Aorta (tissue), 5 donors: ENCODE measurements around the gene FAM20A. TPM values are rescaled to one million over a fixed set of nuclear protein-coding genes. Genes with fewer than 3 reads are reported as not detected.
A peak's percentile ranks its signal among the peaks of the same experiment; 100 is the strongest.

Experiments used
- ATAC-seq: fragments of 200-7000 bp; cut with Tn5 transposase; one replicate; pipeline ENCODE4 v1.9.1; 2022; ENCODE audit warnings: moderate library complexity; ENCODE audit not compliant: low FRiP score
- DNase-seq, 2 donors: peaks; one replicate each; pipeline ENCODE4 v3.0.0-alpha.2; 2020
- H3K27ac ChIP-seq, 2 donors: one replicate each; pipeline ENCODE4 v1.5.1; 2013; ENCODE audit warnings: low read length in 2 of 2, mild to moderate bottlenecking in 2 of 2, moderate library complexity in 2 of 2, control low read depth in 1 of 2, inconsistent platforms in 1 of 2, low read depth in 1 of 2
- H3K27me3 ChIP-seq, 2 donors: one replicate each; pipeline ENCODE4 v1.6.1; 2013; ENCODE audit warnings: control low read depth in 1 of 2, low read length in 1 of 2, mild to moderate bottlenecking in 1 of 2, moderate library complexity in 1 of 2; ENCODE audit not compliant: insufficient read depth in 2 of 2, control insufficient read depth in 1 of 2
- H3K36me3 ChIP-seq, 2 donors: one replicate each; pipeline ENCODE4 v1.6.1; 2013; ENCODE audit warnings: control low read depth in 1 of 2, low read length in 1 of 2, mild to moderate bottlenecking in 1 of 2; ENCODE audit not compliant: insufficient read depth in 2 of 2, control insufficient read depth in 1 of 2
- H3K4me1 ChIP-seq, 2 donors: one replicate each; pipeline ENCODE4 v1.6.1; 2013; ENCODE audit warnings: low read length in 2 of 2, control low read depth in 1 of 2, mild to moderate bottlenecking in 1 of 2, moderate library complexity in 1 of 2; ENCODE audit not compliant: insufficient read depth in 2 of 2, control insufficient read depth in 1 of 2
- H3K4me3 ChIP-seq, 2 donors: one replicate each; pipeline ENCODE4 v1.5.1; 2013; ENCODE audit warnings: low read length in 2 of 2, control low read depth in 1 of 2, mild to moderate bottlenecking in 1 of 2
- H3K9me3 ChIP-seq: one replicate; pipeline ENCODE4 v1.6.1; 2013; ENCODE audit warnings: mild to moderate bottlenecking, low read length; ENCODE audit not compliant: control insufficient read depth
- WGBS, 2 donors: extraction: QIAGEN DNeasy Blood & Tissue Kit; methylation state at CpG; one replicate each; pipeline ENCODE4 v1.1.7; 2013; 5-methylcytosine and 5-hydroxymethylcytosine counted together
- intact Hi-C, 2 donors: fragments of 100-400 bp; cut with DNase I; formaldehyde crosslinking; loops; one replicate each; pipeline versions ENCODE4 v1.14.2 to v1.15.0; 2022
- polyA plus RNA-seq, 2 donors: library from polyadenylated mRNA; stranded (reverse); fragments of 200-250 nt; gene quantifications; one replicate each; pipeline ENCODE4 v1.2.3, GENCODE V29; 2013
- total RNA-seq, 2 donors: library from RNA; stranded (reverse); fragmentation: NEBNext Ultra II Directional; extraction: Animal tissue kit (Norgen Biotek cat#: 25700); gene quantifications; one replicate each; pipeline ENCODE4 v1.2.1, GENCODE V29; 2021
- donor health status: healthy with polysubstance abuse.
- donor health status: Bipolar disorder and iron deficiency.
- donor health status: DM: no; HTN: no; CAD: no.
- donor health status: DM: no; HTN: no; CAD: no.
- donor health status: DM: yes; HTN: yes; CAD: no.

FAM20A gene
- total and polyA plus RNA-seq, 4 donors: 0.69 to 71.6 (median 11.2) TPM

DNA sequence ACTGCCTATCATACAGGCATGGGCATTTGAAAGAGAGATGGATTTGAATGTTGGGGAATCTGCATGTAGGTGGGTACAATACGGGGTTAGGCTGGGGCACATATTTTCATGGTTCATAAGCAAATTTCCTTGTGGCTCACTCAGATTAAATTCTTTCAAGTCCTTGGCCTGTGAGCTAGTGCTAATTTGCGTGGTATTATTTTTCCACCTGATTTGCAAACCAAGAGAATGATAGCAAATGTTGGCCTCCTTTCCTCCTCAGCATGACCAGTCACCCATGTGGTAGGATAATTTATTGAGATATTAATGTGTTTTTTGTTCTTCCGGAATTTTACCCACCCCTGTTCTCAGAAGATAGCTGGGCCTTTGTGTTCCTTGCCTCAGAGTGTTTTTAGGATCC is 22.9 kb downstream of the FAM20A start:
- DNase-seq: no peak
- Histone ChIP-seq H3K4me3 (no peak overlapping the region), H3K4me1 (no peaks in the 10 kb centered on the region), H3K9me3 (no peaks in the 10 kb centered on the region), H3K27ac (no peak overlapping the region), H3K27me3 (no peaks in the 10 kb centered on the region), H3K36me3 (no peaks in the 10 kb centered on the region)
- intact Hi-C loops: no loop called here
- no peak for ATAC-seq
- WGBS, 2 donors: 95 to 96% methylated on average over 3 of the region's 3 CpGs

DNA sequence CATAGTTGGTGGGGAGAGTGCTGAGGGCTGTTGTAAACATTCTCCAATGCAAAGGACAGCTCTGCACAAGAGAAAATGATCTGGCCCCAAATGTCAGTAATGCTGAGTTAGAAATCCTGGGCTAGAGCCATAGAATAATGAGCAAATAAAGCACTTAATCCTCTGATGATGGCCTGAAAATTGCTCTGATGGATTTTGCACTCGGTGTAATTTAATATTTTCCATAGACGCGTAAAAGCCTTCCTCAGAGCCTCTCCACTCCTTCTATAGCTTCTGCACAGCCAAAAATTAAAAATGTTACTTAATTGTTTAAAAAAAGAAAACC is 23.7 kb downstream of the FAM20A start:
- H3K27me3 ChIP-seq: no peaks in the 10 kb centered on the region
- H3K27ac ChIP-seq: no peak overlapping the region
- no peaks in the 10 kb centered on the region for H3K9me3 ChIP-seq
- H3K4me3 ChIP-seq: no peak overlapping the region
- whole genome bisulfite sequencing, 2 donors: 90 to 94% methylated on average over 3 of the region's 3 CpGs
- no peaks in the 10 kb centered on the region for H3K4me1 ChIP-seq
- ATAC-seq: no peak
- intact Hi-C loops: no loop called here
- no peak for DNase-seq
- H3K36me3 ChIP-seq: no peaks in the 10 kb centered on the region

DNA sequence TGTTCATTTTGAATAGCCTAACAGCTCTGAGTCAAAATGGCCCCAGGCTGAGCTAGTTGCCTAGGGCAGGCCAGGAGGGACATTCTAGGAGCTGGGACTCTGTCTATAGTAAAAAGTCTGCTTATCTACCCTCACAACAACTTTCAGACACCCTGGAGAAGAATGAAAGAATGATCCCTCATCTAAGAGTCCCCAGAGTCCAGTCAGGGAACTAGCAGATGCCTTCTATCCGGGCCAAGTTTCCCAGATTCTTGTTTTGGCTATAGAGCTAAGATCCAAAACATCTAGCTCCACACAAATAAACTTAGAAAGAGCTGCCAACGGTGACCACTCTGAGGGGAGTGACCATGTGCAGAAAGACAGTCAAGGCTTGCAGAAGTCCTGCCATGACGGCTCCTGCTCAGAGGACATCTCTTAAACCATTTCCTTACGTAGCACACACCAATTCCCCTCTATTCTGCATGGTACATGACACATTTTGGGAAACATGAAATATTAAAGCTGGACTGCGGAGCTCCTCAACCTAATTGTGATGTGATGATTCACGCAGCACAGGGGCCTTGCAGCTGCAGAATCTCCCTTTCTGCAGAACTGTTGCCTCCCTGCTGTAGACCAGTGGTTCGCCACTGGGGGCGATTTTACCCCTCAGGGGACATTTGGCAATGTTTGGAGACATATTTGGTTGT is 24.2 kb downstream of the FAM20A start:
- ATAC-seq: peak; percentile 53
- 68 to 73% methylated on average over 8 of the region's 8 CpGs for WGBS, 2 donors
- H3K4me1 ChIP-seq: no peaks in the 10 kb centered on the region
- no peak overlapping the region for H3K27ac ChIP-seq
- H3K4me3 ChIP-seq: no peak overlapping the region
- H3K9me3 ChIP-seq: no peaks in the 10 kb centered on the region
- H3K27me3 ChIP-seq: no peaks in the 10 kb centered on the region
- no peaks in the 10 kb centered on the region for H3K36me3 ChIP-seq
- peak in 1 of 2 donors; percentile 53 for DNase-seq
- intact Hi-C loops: no loop called here

DNA sequence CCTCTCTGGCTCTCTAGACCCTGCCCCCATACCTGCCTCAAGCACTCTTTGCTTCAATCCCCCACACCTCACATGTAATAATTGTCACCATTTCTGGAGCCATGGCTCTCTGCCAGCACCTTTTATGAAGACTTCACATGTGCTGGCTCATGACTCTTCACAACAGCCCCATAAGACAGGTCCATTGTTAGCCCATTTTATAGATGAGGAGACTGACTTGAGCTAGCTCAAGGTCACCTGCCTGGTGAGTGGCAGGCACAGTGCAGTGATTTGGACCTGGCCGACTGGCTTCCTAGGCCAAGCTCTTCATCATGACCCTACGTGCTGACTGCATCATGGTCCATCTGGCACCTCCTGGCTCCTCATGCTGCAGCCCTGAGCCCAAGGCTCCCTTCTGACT is 25.0 kb downstream of the FAM20A start:
- Histone ChIP-seq H3K36me3 (no peaks in the 10 kb centered on the region), H3K4me1 (no peaks in the 10 kb centered on the region), H3K27me3 (no peaks in the 10 kb centered on the region), H3K4me3 (no peak overlapping the region), H3K9me3 (no peaks in the 10 kb centered on the region), H3K27ac (no peak overlapping the region)
- WGBS, 2 donors: 93 to 97% methylated on average over 2 of the region's 2 CpGs
- no peak for DNase-seq
- intact Hi-C loops: no loop called here
- no peak for ATAC-seq

DNA sequence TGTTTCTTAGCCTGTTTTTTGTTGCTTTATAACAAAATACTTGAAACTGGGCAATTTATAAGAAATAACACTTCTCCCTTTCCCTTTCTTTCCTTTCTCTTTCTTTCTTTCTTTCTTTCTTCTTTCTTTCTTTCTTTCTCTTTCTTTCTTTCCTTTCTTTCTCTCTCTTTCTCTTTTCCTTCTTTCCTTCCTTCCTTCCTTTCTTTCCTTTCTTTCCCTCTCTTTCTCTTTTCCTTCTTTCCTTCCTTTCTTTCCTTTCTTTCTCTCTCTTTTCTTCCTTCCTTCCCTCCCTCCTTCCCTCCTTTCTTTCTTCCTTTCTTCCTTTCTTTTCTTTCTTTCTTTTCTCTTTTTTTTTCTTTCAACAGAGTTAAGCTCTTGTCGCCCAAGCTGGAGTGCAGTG is 27.8 kb downstream of the FAM20A start:
- Histone ChIP-seq H3K4me1 (no peaks in the 10 kb centered on the region), H3K27ac (no peak overlapping the region), H3K36me3 (no peaks in the 10 kb centered on the region), H3K4me3 (no peak overlapping the region), H3K9me3 (no peaks in the 10 kb centered on the region), H3K27me3 (no peaks in the 10 kb centered on the region)
- 91 to 93% methylated on average over 1 of the region's 1 CpG for WGBS, 2 donors
- DNase-seq (no peak), ATAC-seq (no peak)
- intact Hi-C loops: no loop called here

DNA sequence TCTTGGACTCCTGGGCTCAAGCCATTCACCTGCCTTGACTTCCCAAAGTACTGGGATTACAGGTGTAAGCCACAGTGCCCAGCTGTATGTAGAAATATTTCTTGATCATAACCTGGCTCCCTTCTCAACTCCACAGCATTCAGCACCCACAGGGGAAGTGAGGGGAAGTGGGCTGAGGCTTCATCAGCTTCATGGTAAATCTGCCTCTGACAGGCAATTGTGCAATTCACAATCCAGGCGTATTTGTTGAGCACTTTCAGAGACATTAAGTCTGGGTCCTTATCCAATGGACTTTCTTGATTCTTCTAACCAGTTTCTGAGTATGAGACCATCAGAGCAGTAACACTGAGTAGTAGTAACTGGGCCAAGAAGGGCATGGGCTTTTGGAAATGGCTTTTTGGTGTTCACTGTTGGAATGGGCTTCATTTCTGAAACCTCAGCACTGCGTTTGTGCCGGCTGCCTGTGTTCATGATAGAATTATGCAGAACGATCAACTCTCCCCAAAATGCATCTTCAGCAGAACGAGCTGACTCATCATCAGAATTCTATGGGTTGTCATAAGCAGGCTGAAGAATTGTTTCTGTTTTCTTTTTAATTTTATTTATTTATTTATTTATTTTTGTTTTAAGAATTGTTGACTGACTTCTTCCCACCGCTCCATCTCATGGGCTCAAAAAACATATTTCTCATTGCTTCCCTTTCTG is 28.9 kb downstream of the FAM20A start:
- Histone ChIP-seq H3K27ac (no peak overlapping the region), H3K27me3 (no peaks in the 10 kb centered on the region), H3K4me3 (no peak overlapping the region), H3K4me1 (peaks cover 0 to 1% of the 10 kb centered on the region in 2 donors), H3K36me3 (no peaks in the 10 kb centered on the region), H3K9me3 (no peaks in the 10 kb centered on the region)
- ATAC-seq (no peak), DNase-seq (no peak)
- intact Hi-C loops: no loop called here
- WGBS, 2 donors: 95 to 96% methylated on average over 6 of the region's 6 CpGs

DNA sequence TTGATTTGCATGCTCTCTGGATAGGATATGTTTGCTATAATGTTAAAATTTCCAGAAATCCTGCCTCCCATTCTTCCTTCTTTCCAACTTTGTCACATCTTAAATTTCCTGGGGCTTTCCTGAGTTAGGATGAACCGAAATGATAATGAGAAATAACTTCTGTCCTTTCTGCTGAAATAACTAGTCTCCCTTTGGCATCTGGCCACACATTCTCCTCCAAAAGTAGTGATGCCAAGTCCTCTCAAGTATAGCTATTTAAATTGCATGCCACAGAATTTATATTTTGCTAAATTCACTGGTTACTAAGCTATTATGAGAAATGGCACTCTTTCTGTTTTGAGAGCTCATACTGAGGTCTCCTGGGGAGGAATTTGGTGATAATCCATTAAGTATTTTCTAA is 30.6 kb downstream of the FAM20A start:
- DNase-seq (no peak), ATAC-seq (no peak)
- Histone ChIP-seq H3K27me3 (no peaks in the 10 kb centered on the region), H3K36me3 (no peaks in the 10 kb centered on the region), H3K9me3 (no peaks in the 10 kb centered on the region), H3K27ac (no peak overlapping the region), H3K4me1 (peaks cover 5 to 8% of the 10 kb centered on the region in 2 donors), H3K4me3 (no peak overlapping the region)
- WGBS, 2 donors: 84 to 87% methylated on average over 1 of the region's 1 CpG
- intact Hi-C loops: no loop called here

DNA sequence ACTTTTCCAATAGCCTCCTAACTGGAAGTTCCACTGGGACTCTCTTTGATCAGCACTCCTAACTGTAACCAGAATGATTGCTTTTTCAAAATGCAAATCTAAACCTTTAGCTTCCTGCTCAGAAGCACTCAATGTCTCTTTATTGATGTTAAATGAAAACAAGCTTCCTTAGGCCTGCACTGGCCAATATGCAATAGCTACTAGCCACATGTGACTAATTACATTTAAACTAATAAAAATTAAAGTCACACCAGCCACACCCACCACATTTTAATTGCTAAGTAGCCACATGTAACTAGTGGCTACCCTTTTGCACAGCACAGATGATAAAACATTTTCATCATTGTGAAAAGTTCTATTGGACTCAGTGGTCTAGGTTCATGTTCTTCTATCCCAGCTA is 31.8 kb downstream of the FAM20A start:
- intact Hi-C loops: no loop called here
- Histone ChIP-seq H3K27ac (no peak overlapping the region), H3K36me3 (no peaks in the 10 kb centered on the region), H3K27me3 (no peaks in the 10 kb centered on the region), H3K4me1 (peaks cover 5 to 8% of the 10 kb centered on the region in 2 donors), H3K9me3 (no peaks in the 10 kb centered on the region), H3K4me3 (no peak overlapping the region)
- no peak for DNase-seq
- no peak for ATAC-seq

DNA sequence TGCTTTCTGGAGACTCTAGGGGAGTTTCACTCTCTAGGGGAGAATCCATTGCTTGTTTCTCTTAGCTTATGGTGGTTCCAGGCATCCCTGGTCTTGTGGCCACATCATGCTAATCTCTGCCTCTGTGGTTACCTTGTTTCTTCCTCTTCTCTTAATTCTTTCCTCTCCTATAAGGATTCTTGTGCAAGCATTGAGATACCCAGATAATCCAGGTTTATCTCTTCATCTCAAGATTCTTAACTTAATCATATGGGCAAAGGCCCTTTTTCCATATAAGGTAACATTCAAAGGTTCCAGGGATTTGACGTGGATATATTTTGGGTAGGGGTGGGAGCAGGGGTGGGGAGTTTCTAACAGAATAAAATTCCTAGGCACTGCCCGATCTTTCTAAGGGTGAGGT is 32.6 kb downstream of the FAM20A start:
- no peaks in the 10 kb centered on the region for H3K9me3 ChIP-seq
- intact Hi-C loops: no loop called here
- H3K27me3 ChIP-seq: no peaks in the 10 kb centered on the region
- peaks cover 5 to 8% of the 10 kb centered on the region in 2 donors for H3K4me1 ChIP-seq
- H3K36me3 ChIP-seq: no peaks in the 10 kb centered on the region
- WGBS, 2 donors: 70 to 78% methylated on average over 2 of the region's 2 CpGs
- ATAC-seq (no peak), DNase-seq (no peak)
- H3K4me3 ChIP-seq: no peak overlapping the region
- H3K27ac ChIP-seq: no peak overlapping the region
